ENCODE results near the gene LRRFIP2. TPM values are rescaled to one million over a fixed set of nuclear protein-coding genes. Genes with fewer than 3 reads are reported as not detected.
"Not testable (repeated sequence)": the region's sequence is repeated elsewhere in the genome, so short reads cannot be mapped to it uniquely, and the experiment has no call there.

Gene LRRFIP2, protein sequence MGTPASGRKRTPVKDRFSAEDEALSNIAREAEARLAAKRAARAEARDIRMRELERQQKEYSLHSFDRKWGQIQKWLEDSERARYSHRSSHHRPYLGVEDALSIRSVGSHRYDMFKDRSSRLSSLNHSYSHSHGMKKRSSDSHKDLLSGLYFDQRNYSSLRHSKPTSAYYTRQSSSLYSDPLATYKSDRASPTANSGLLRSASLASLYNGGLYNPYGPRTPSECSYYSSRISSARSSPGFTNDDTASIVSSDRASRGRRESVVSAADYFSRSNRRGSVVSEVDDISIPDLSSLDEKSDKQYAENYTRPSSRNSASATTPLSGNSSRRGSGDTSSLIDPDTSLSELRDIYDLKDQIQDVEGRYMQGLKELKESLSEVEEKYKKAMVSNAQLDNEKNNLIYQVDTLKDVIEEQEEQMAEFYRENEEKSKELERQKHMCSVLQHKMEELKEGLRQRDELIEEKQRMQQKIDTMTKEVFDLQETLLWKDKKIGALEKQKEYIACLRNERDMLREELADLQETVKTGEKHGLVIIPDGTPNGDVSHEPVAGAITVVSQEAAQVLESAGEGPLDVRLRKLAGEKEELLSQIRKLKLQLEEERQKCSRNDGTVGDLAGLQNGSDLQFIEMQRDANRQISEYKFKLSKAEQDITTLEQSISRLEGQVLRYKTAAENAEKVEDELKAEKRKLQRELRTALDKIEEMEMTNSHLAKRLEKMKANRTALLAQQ
- total RNA-seq (2014; rRNA removed; shearing (Covaris generic)) = 41.1 and 46.7 TPM in 2 replicates

DNA sequence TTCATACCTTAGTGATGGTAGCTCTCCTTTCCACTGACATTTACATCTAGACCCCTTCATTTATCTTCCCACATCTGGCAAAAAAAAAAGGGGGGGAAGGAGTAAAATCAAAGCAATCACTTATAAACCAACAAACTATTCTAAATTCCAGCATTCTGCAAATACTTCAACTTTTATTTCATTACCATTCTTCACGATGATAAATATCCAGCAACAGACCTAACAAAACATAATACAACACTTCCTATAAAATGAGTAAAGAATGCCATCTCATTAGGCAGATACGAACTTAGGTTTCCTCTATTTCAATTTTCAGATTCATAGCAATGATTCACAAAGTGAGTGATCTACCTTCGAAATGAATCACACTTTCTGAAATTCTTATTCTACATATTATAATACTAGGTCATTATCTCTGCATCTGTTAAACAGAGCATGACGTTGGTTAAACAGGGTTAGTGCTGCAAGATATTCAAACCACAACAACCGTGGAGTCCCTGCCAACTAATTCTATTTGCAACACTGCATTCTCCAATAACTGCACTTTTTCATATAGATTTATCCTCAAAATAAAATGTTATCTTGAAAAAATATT, at the start of gene LRRFIP2:
Gene LRRFIP2, minus strand, starts transcription at position 51 of the 595 bp plus-strand sequence. CDS start 25,599 bp downstream, outside the sequence.
- peak; percentile 48 for DNase-seq (ENCODE audit: low read depth)

DNA sequence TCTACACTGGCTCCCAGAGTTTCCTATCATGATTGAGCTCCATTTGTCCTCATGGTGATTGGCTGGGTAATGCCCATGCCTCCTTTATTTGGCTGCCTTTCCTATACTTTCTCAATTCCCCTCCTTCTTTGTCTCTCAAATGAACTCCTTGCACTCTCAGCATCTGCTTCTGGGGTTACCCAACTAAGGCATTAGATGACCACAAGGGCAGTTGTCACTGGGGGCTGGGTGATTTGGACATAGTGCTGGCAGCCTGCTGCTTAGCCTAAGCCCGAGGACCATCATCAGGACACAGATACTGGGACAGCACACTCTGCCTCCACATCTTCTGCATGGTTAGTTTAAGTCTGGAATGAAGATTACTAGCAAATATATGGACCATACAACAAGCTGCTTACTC, 49.2 kb upstream of the LRRFIP2 start:
- no peak for DNase-seq (ENCODE audit: low read depth)

DNA sequence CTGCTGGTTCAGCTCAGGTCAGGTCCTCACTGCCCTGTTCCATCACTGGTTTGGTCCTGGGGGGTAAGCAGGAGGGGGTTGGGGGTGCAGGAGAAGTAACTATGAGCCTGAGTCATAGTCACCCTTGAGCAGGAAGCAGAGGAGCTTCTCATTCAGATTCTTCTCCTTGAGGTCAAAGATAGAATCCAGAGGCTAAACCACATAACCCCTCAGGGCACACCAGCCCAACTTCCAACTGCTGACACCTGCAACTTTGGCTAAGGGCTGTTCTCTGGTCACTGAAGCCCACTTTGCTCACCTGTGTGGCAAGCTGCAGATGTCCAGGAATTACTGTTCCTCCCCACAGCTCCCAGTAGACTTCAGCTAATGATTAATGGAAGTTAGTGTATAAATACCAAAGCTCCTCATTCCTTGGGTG, 48.8 kb upstream of the LRRFIP2 start:
- no peak for DNase-seq (ENCODE audit: low read depth)

DNA sequence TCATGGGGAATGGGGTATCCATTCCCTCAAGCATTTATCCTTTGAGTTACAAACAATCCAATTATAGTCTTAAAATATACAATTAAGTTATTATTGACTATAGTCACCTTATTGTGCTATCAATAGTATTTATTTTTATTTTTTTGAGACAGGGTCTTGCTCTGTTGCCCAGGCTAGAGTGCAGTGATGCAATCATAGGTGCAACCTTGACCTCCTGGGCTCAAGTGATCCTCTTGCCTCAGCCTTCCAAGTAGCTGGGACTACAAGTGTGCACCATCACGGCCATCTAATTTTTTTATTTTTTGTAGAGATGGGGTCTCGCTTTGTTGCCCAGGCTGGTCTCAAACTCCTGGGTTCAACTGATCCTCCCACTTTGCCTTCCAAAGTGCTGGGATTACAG, 48.2 kb upstream of the LRRFIP2 start:
- not testable (repeated sequence) for DNase-seq (ENCODE audit: low read depth)

DNA sequence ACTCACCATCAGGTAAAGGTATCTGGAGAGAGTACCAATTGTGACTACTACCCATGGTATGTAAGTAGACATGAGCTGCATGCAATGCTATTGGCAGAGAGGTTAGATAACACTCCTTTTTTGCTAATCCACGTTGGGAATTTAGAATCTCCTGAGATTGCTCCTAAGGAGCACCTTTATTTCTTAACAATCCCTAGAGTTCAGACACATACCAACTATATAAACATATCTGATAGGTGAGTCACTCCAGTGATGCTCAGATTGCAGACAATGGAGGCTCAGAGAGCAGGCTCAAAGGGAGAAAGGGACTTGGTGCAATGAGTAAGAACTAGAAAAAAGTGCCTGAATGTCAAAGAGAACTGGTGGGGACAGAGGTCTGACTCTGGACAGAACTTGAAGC, 47.0 kb upstream of the LRRFIP2 start:
- DNase-seq (ENCODE audit: low read depth) = peak; percentile 70

DNA sequence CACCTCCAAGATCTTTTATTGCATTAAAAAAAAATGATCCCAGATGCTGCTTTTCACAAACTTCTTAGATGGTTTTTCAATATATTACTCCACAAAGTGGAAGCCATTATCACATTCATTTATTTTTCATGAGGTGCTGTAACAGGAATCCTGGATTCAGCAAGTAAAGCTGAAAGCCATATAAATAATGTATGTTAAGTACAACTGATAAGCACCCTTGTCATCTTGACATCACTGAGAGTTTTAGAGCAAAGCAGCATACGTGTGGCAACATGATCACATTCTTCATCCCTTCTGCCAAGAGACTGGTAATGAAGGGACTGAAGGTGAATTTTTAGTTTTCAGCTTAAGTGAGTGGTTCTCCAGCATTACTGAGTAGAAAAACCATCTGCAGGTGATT, 44.9 kb upstream of the LRRFIP2 start:
- DNase-seq (ENCODE audit: low read depth) = no peak

DNA sequence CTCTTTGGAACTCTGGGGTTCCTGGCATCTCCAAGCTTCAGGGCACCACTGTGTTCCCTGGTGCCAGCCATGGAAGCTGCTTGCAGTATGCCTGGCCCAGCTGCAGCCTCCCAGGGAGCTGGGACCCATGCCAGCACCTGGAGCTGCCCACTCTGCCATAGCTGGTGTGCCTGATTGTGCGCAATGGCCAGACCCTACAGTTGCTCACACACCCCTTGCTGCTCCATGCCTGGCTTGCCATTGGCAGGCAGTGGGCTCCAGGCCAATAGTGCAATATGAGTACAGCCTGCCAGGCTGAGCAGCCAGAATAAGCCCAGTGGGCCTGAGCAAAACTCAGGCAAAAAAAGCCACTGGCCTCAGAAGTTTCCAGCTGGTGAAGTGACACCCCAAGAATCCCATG, 43.8 kb upstream of the LRRFIP2 start:
- DNase-seq (ENCODE audit: low read depth) = no peak

DNA sequence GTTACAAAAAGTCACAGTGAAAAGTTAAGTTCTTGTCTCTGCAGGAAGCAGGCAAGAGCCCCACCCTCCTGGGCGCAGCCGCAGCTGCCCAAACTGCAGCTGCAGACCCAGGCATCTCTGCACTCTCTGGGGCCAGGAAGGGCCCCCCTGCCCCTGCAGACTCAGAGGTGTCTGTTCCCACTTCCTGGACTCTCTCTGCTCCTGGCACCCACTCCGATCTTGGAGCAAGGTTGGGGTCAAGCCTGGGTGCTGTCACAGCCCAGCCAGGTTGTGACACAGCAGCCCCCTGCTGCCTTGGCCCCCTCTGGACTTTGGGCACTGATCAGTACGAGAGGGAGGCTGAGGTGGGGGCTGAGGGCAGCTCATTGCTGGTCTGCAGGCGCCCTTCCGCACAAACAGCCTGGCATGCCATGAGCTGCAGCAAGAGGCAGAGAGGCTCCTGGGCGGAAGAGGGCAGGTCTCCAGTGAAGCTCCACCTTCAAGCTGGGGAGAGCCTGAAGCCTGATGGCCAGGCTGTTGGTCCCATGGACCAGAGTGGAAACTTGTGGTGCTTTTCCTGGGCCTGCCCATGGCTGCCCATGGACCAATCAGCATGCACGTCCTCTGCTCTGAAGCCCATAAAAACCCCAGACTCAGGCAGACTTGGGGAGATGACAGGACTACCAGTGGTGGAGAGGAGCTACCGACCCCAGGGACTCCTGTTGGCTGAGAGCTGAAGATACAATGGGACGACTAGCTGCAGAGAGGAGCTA, 42.9 kb upstream of the LRRFIP2 start:
- no peak for DNase-seq (ENCODE audit: low read depth)

DNA sequence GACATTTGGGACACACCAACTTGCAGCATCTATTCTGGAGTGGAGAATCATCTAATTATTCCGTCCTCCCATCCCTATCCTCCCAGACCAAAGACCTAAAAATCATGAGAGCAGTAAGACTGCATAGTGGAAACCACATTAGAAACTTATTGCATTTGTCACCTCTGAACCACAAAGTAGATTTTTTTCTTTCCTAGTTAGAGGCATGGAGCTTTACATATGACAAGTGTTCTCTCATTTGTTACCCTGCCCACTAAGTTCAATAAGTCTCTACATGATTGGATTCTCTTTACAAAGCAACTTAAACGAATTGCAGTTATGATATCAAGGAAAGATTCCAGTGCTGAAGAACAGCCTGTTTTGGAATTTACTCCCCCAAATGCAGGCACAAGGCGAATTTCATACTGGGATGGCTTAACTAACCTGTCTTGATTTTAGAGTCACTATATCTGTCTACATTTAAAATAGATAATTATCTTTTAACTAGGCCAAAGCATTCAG, 42.3 kb upstream of the LRRFIP2 start:
- no peak for DNase-seq (ENCODE audit: low read depth)

DNA sequence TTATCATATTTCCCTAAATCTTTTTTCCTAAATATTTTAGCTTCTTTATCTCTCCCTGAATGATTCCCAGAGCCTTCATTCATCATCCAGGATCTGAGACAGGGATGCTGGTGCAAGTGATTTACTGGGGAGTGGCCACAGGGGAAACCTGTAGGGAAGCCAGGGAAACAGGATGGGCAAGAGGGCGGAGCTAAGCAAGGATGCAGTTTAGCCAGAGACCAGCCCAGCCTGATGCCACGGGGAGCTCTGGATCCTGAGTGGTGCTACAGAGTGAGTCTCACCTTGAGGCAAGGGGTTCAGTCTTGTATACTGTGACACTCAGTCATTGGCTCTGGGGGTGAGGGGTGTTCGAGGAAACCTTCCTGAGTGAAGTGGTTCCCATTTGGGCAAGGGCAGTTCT, 39.7 kb upstream of the LRRFIP2 start:
- DNase-seq (ENCODE audit: low read depth) = no peak

DNA sequence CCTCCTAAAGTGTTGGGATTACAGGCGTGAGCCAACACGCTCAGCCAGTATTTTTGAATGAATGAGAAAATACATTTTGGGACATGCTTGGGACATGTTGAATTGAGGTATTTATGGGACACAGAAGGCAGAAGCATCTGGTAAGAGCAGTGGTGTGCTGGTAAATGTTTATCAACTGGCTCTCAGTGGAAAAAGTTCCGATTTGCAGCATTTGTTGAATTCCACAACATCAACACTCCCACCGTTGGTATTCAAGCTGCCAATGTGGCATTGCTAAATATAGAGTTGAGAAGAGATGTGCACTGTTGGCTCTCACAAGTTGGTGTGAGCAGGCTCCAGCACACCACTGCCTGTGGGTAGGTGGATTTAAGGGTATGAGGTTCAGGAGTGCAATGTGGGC, 35.8 kb upstream of the LRRFIP2 start:
- DNase-seq (ENCODE audit: low read depth) = no peak

DNA sequence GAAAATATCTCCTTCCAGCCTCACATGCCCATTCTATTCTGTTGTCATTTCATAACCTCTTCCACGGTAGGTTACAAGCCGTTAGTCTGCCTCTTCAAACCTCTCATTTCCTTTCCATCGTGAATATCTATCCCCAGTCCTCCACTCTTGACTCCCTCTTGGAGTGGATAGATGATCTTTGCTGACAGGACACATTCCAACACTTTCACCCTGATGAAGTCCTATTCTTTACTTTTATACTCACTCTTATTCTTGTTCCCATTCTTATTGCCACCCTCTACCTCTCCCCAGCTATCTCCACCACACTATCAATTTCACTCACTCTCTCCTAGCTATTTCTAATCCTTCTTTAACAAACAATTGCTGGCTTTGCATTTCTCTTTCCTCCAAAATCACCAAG, 34.2 kb upstream of the LRRFIP2 start:
- not testable (repeated sequence) for DNase-seq (ENCODE audit: low read depth)

DNA sequence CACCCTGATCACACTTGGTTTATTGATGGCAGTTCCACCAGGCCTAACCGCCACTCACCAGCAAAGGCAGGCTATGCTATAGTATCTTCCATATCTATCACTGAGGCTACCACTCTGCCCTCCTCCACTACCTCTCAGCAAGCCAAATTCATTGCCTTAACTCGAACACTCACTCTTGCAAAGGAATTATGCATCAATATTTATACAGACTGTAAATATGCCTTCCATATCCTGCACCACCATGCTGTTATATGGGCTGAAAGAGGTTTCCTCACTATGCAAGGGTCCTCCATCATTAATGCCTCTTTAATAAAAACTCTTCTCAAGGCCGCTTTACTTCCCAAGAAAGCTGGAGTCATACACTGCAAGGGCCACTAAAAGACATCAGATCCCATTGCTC, 33.6 kb upstream of the LRRFIP2 start:
- DNase-seq (ENCODE audit: low read depth) = not testable (repeated sequence)

DNA sequence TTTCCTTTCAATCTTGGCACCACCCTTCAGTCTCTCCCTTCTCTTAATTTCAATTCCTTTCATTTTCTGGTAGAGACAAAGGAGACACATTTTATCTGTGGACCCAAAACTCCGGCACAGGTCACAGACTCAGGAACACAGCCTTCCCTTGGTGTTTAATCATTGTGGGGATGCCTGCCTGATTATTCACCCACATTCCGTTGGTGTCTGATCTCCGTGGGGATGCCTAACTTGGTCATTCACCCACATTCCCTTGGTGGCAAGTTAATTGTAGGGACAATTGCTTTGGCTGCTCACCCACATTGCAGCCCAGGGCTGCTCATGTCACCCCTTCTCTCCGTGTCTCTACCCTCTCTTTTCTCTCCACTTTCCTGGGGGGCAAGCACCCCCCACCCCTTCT, 31.7 kb upstream of the LRRFIP2 start:
- peak; percentile 53 for DNase-seq (ENCODE audit: low read depth)

DNA sequence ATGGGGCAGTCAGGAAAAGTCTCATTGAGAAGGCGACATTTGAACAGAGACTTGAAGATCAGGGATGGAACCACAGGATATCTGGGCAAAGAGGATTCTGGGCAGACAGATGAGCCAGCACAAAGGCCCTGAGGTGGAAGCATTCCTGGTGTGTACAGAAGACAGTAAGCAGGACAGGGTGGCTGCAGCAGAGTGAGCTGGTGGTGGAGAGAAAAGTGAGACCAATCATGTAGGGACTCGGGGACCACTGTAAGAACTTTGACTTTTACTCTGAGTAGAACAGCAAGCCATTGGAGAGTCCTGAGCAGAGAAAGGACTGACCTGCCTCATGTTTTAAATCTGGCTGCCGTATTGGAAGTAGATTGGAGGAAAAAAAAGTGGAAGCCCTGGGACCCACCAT, 29.9 kb upstream of the LRRFIP2 start:
- DNase-seq (ENCODE audit: low read depth) = no peak

DNA sequence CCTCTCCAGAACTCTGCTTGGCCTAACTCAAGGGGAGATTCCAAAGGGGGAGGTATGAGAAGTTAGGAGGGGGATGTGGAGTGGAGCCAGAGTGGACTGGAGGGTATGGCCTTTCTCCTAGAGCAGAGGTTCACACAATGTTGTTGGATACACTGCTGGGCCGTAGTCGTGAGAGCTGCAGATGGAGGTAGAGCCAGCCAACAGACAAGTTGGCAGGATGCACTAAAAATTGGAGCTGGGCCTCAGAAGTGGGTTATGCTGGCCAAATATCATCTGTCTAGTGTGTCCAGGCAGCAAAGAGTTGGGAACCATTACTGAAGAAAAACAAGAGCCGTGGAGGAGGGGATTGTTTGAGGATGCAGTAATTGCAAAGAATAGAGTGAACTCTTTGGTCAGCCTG, 27.7 kb upstream of the LRRFIP2 start:
- no peak for DNase-seq (ENCODE audit: low read depth)

DNA sequence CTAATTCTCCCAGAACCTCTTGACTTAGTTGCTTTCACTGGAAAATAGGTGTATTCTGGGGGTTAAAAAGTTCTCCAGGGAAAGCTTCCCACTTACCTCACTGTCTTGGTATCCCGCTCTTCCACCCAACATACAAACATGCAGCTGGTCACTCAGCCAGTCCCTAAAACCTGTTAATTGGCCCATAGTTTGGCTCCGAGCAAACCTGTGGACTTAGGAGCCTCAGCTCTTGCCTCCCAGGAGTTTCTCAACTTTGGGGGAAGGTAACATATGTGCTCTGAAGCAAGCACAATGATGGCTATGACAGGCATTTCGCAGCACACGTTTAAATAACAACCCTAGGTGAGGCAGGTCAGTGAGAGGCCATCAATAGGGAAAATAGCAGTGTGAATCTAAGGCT, 25.8 kb upstream of the LRRFIP2 start:
- no peak for DNase-seq (ENCODE audit: low read depth)

DNA sequence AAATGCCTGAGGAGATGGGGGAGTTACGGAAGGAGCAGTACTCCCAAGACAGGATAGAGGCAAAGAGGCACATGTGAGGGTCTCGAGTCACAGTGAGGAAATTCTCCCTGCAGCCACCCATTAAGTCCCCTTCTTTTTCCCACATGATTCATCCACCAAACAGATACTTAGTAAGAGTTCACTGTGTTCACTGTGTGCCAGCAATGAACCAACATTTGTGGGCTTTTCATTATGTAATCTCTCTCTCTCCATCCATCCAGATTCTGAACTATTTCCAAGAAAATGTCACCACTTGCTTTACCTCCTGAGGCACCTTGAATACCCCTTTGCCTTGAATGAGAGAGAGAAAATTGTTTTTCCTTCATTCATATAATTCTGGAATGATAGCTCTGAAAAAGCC, 24.6 kb upstream of the LRRFIP2 start:
- peak; percentile 42 for DNase-seq (ENCODE audit: low read depth)

DNA sequence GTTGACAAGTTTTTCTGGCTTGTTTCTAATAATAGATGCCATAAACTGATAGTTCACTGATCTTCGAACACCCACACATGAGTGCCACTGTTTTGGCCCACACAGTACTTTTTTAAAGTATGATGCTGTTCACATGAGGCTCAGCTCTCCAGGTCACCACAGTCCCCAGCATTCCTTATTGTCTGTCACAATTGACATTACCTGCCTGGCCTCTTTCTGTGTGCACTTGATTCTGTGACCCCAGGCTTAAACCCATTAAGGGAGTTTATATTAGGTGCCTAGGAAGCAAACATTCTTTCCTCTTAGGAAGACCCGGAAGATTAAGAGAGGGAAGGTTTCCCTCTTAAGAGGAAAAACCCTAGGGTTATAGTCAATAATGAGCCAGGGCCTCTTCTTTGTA, 24.2 kb upstream of the LRRFIP2 start:
- DNase-seq (ENCODE audit: low read depth) = no peak

DNA sequence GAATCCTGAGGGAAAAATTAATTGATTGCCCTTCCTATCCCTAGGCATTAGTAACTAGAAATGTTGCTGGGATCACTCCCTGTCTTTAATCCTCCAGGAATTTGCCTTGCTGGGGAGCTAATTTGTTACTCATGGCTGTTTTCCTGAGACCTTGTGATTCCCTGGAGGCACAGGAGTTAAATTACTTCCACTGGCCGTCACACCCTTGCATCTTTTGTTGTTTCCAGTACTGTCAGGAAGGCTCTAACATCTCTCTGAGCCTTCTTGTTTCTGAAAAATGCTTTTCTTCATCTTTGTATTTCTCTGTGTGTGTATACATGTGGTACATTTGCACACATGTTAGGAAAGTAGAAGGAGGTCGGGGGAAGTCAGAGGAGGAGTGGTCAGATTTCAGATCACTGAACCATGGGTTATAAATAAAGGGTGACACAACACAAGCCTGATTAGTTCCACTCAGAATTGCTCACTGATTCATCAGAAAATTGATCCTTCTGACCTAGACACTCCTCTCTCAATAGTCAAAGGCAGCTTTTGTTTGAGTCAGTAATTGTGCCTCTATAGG, 23.5 kb upstream of the LRRFIP2 start:
- DNase-seq (ENCODE audit: low read depth) = peak; percentile 48

DNA sequence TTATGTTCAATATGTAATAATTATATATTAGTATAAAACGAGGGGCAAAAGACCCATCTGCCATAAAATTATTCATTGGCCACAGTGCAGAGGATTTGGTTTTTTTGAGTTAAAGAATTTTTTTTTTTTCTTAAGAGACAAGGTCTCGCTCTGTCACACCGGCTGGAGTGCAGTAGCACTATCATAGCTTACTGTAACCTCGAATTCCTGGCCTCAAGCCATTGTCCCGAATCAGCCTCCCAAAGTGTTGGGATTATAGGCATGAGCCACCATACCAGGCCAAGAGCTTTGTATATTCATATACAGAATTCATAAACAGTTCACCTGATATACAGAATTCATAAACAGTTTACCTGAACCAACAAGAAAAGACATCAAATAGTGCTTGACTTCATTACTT, 20.2 kb upstream of the LRRFIP2 start:
- no peak for DNase-seq (ENCODE audit: low read depth)

DNA sequence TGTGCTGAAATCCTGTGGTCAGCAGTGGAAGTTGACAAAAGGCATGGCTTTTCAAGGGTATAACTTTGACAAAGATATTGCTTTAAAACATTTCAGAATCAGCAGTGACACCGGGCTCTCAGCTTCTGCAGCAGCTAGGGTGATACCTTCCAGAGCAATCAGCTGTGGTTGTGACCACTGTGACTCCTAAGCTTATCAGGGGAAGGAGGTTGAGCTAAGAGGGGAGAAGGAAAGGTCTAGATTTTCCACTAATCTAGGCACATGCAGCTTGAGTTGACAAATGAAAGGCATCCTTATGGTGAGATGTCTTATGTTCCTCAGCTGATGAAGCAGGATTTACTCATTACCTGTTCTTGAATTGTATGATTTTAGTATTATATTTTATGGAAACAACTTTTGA, 16.3 kb upstream of the LRRFIP2 start:
- no peak for DNase-seq (ENCODE audit: low read depth)
